ENCODE results near the gene DUSP1.

The DUSP1 gene

GRCh38 chr5:172757394-172758010 is 13.5 kb downstream of the DUSP1 start:
- DNase-seq (ENCODE audit: low read depth) = no peak
- TF ChIP-seq, protein P1, sequence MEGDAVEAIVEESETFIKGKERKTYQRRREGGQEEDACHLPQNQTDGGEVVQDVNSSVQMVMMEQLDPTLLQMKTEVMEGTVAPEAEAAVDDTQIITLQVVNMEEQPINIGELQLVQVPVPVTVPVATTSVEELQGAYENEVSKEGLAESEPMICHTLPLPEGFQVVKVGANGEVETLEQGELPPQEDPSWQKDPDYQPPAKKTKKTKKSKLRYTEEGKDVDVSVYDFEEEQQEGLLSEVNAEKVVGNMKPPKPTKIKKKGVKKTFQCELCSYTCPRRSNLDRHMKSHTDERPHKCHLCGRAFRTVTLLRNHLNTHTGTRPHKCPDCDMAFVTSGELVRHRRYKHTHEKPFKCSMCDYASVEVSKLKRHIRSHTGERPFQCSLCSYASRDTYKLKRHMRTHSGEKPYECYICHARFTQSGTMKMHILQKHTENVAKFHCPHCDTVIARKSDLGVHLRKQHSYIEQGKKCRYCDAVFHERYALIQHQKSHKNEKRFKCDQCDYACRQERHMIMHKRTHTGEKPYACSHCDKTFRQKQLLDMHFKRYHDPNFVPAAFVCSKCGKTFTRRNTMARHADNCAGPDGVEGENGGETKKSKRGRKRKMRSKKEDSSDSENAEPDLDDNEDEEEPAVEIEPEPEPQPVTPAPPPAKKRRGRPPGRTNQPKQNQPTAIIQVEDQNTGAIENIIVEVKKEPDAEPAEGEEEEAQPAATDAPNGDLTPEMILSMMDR (conservative IDR thresholded peaks at IDR 0.05; ENCODE audit: low read depth, low read length) = no peak
- no peak overlapping the region for H3K4me3 ChIP-seq (ENCODE audit: low read length)

GRCh38 chr5:172756764-172757393 is 14.1 kb downstream of the DUSP1 start:
- DNase-seq (ENCODE audit: low read depth) = no peak
- no peak overlapping the region for H3K4me3 ChIP-seq (ENCODE audit: low read length)
- TF ChIP-seq, protein P1 (conservative IDR thresholded peaks at IDR 0.05; ENCODE audit: low read depth, low read length) = no peak

DNA sequence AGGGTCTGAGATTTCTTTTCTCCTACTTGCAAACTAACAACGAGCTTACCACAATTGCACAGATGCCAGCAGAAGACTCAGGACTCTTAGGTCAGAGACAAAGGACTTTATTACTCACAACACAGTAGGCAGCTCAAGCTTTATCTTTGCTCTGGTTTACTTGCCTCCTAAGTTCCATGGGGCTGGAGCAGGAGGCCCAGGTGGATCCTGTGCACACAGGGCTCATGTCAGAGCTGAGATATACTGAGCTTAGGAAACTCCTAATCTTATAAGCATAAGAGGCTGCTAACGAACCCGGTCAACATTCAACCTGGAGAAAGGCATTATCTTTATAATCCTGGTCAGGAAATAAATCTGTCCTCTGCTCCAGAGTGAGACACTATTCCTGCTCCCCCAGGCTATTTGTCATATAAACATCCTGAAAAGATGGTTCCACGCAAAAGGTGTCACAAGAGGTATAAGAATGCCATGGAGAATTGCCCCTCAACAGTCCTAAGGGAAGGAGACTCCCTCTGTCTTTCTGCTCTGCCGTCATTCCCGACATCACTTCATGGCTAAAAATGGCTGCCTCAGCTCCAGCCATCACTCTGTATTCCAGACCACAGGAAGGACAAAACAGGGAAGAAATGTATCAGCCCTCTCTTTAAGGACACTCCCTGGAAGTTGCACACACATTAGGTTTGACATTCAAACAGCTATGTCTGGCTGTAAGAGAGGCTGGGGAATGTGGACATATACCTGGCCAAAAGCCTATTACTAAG is 16.2 kb downstream of the DUSP1 start:
- no peak for DNase-seq (ENCODE audit: low read depth)
- TF ChIP-seq, protein P1 (conservative IDR thresholded peaks at IDR 0.05; ENCODE audit: low read depth, low read length) = no peak
- no peak overlapping the region for H3K4me3 ChIP-seq (ENCODE audit: low read length)

GRCh38 chr5:172753101-172753500 is 17.9 kb downstream of the DUSP1 start:
- no peak for DNase-seq (ENCODE audit: low read depth)
- TF ChIP-seq, protein P1 (conservative IDR thresholded peaks at IDR 0.05; ENCODE audit: low read depth, low read length) = no peak
- no peak overlapping the region for H3K4me3 ChIP-seq (ENCODE audit: low read length)

- DNase-seq (ENCODE audit: low read depth) = no peak
- TF ChIP-seq, protein P1 (conservative IDR thresholded peaks at IDR 0.05; ENCODE audit: low read depth, low read length) = no peak
- no peak overlapping the region for H3K4me3 ChIP-seq (ENCODE audit: low read length)
Observed at GRCh38 chr5:172751761-172752510, 19.1 kb downstream of the DUSP1 start.

DNA sequence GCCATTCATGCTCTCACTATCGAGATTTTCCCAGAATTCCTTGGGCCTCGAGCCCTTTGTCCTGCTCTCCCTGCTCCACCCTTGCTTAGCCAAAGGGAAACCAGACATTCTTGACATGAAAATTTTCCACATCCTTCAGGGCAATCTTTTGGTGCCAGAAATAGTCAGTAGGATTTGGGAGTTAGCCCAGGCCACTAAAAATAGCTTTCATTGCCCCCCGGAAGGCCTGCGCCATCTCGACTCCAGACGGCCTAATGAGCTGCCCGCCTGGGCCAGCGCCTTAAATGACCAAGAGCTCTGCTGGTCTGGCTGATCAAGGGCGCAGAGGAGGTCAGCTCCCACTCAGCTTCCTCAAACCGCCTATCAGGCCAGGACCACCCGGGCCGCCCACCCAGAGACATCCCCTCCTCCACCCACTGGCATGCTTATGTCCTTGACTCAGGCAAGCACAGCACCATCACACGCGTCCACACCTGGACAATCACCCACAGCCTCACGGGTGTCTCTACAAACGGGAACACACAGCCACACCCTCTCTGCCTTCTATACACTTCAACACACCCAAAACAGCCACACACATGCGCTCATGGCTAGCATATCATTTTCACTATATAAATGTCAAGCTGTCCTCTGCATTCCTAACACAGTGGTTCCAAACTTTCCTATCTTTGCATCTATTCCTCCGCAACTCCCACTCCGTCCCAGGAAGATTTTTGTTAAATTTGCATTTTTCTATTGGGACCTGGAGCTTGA is 20.9 kb downstream of the DUSP1 start:
- no peak for DNase-seq (ENCODE audit: low read depth)
- no peak overlapping the region for H3K4me3 ChIP-seq (ENCODE audit: low read length)
- TF ChIP-seq, protein P1 (conservative IDR thresholded peaks at IDR 0.05; ENCODE audit: low read depth, low read length) = no peak
